Mucosa of rectum (tissue), 2 donors: ENCODE measurements around the gene P2RX1.
"Not testable (repeated sequence)": the region's sequence is repeated elsewhere in the genome, so short reads cannot be mapped to it uniquely, and the experiment has no call there.

Experiments
- H3K27ac ChIP-seq, 2 donors: one replicate each; pipeline ENCODE4 v1.7.0; 2013; ENCODE audit warnings: inconsistent platforms in 2 of 2, low read depth in 2 of 2, low read length in 2 of 2
- H3K27me3 ChIP-seq, 2 donors: one replicate each; pipeline ENCODE4 v1.7.0; 2013; ENCODE audit warnings: low read length in 2 of 2; ENCODE audit not compliant: control insufficient read depth in 2 of 2, insufficient read depth in 2 of 2
- H3K36me3 ChIP-seq, 2 donors: one replicate each; pipeline ENCODE4 v1.7.0; 2013; ENCODE audit warnings: low read length in 2 of 2; ENCODE audit not compliant: control insufficient read depth in 2 of 2, insufficient read depth in 2 of 2
- H3K4me1 ChIP-seq, 2 donors: one replicate each; pipeline ENCODE4 v1.7.0; 2013; ENCODE audit warnings: low read length in 2 of 2, mild to moderate bottlenecking in 1 of 2; ENCODE audit not compliant: control insufficient read depth in 2 of 2, insufficient read depth in 2 of 2
- H3K4me3 ChIP-seq, 2 donors: one replicate each; pipeline ENCODE4 v1.7.0; 2013; ENCODE audit warnings: low read length in 2 of 2
- H3K9ac ChIP-seq, 2 donors: one replicate each; pipeline ENCODE4 v1.7.0; 2013; ENCODE audit warnings: low read length in 2 of 2, low read depth in 1 of 2, mild to moderate bottlenecking in 1 of 2
- H3K9me3 ChIP-seq, 2 donors: one replicate each; pipeline ENCODE4 v1.7.0; 2013; ENCODE audit warnings: low read length in 2 of 2; ENCODE audit not compliant: control insufficient read depth in 2 of 2
- donor health status: healthy.
- donor health status: Normal muscosa, but diverticular disease.

P2RX1 gene

DNA sequence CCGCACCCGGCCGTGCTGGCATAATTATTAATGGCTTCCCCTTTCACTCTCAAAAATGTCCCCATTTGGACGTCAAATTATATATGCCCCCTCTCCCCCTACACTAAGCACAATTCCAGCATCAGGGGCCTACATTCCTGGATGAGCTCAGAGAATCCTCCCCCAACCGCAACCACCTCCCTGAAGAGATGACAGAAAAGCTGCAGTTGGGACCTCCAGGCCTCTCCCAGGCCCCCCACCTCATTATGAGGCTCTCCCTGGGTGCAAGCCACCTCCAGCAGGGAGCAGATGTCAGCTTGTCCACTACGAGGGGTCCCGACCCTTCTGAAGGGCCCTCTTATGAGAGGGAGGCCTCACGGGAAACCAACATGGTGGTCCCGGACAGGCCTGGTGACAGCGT lies 51.7 kb downstream of the P2RX1 start:
- H3K36me3 ChIP-seq: peaks cover 0 to 9% of the 10 kb centered on the region in 2 donors
- no peak overlapping the region for H3K27ac ChIP-seq
- H3K9ac ChIP-seq: no peak overlapping the region
- no peak overlapping the region for H3K4me3 ChIP-seq
- no peaks in the 10 kb centered on the region for H3K4me1 ChIP-seq
- H3K9me3 ChIP-seq: no peaks in the 10 kb centered on the region
- no peaks in the 10 kb centered on the region for H3K27me3 ChIP-seq

DNA sequence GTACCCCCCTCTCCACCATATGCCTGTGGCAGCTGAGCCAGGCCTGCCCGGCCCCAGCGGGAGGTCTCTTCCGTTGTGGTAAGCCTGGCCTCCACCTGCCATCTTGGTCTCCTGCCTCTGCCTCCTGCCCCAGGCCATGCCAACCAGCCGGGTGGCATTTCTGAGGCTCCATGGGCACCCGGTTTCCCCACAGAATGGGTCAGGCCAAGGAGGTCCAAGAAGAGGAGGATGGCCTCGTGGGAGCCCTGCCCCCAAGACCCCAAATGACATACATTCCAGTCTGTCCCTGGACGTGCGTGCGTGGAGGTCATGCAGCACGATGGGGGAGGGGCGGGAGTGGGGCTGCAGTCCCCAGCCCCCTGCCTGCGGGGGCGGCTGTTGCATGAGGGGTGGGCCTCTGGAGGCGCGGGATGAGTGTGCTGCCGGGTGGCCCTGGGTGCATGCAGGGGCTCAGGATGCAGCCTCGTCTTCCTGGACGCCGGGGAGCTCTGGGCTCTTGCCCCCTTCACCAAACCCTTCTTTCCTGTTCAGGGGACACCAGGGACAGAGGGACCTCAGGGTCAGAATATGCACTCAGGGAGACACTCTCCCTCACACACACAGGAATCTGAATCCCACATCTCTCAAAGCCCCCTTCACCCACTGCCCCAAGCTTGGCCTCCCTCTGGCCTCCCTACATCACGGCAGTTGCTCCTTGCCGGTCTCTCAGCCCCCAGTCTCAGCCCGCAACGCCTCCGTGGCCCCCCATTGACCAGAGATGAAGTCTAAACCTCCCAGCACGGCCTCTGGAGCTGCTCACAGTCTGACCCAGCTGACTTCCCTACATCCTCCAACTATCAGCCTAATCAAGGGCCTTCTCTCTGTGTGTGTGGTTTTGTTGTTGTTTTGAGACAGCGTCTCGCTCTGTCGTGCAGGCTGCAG lies 54.2 kb downstream of the P2RX1 start:
- no peaks in the 10 kb centered on the region for H3K27me3 ChIP-seq
- H3K9me3 ChIP-seq: no peaks in the 10 kb centered on the region
- H3K4me3 ChIP-seq: no peak overlapping the region
- no peak overlapping the region for H3K9ac ChIP-seq
- H3K4me1 ChIP-seq: no peaks in the 10 kb centered on the region
- H3K36me3 ChIP-seq: peaks cover 0 to 7% of the 10 kb centered on the region in 2 donors
- H3K27ac ChIP-seq: no peak overlapping the region

DNA sequence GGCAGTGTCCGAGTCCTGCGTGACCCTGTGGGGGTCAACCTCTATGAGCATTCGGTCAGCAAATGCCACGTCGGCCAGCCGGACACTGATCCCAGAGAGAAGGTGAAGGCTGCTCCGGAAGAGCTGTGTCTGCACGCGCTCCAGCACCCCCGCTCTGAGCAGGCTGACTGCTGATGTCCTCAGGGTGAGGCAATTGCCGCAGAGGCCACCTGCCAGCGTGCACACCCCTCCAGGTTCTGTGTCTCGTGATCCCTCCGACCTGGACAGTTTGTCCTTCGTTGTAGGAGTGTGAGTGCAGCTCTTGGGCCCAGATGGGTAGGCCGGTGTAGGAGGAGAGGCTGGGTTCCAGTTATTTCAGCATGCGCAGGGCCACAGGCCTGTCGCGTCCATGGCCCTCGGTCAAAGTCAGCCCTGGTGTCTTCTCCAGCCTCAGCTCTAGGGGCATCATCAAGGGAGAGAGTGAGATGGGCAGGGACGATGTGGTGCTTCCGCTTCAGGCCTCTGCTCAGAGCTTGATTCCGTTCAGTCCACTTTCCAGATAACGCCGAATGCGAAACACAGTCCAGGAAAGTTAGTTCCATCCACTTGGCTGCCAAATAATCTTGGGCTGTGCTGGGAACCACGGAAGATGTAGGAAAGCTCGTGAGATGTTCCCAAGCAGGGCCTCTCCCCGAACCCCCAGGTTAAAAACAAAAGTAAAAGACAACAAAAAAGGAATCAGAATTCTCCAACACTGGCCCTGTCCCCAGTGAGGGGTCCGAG lies 55.1 kb downstream of the P2RX1 start:
- H3K9me3 ChIP-seq: no peaks in the 10 kb centered on the region
- H3K9ac ChIP-seq: no peak overlapping the region
- no peaks in the 10 kb centered on the region for H3K4me1 ChIP-seq
- H3K27me3 ChIP-seq: no peaks in the 10 kb centered on the region
- peaks cover 0 to 7% of the 10 kb centered on the region in 2 donors for H3K36me3 ChIP-seq
- no peak overlapping the region for H3K27ac ChIP-seq
- no peak overlapping the region for H3K4me3 ChIP-seq

DNA sequence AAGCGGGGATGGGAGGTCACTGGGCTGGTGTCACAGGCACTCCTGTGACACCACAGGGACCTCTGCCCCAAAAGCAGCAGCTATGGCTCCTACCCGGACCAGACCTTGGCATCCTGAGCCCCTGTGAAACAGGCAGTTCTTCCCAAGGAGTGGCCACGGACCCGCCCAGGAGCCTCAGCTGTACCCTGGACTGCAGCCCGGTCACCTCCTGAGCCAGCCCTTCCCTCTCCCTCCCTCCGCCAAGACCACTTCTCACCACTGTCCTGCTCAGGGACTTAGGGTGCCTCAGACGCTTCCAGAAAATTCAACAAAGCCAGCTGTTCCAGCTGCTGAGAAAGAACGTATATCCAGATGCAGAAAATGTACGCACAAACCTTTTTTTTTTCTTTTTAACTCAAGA lies 56.3 kb downstream of the P2RX1 start:
- no peak overlapping the region for H3K4me3 ChIP-seq
- peaks cover 0 to 7% of the 10 kb centered on the region in 2 donors for H3K36me3 ChIP-seq
- no peak overlapping the region for H3K27ac ChIP-seq
- no peaks in the 10 kb centered on the region for H3K9me3 ChIP-seq
- no peaks in the 10 kb centered on the region for H3K4me1 ChIP-seq
- no peak overlapping the region for H3K9ac ChIP-seq
- H3K27me3 ChIP-seq: no peaks in the 10 kb centered on the region

DNA sequence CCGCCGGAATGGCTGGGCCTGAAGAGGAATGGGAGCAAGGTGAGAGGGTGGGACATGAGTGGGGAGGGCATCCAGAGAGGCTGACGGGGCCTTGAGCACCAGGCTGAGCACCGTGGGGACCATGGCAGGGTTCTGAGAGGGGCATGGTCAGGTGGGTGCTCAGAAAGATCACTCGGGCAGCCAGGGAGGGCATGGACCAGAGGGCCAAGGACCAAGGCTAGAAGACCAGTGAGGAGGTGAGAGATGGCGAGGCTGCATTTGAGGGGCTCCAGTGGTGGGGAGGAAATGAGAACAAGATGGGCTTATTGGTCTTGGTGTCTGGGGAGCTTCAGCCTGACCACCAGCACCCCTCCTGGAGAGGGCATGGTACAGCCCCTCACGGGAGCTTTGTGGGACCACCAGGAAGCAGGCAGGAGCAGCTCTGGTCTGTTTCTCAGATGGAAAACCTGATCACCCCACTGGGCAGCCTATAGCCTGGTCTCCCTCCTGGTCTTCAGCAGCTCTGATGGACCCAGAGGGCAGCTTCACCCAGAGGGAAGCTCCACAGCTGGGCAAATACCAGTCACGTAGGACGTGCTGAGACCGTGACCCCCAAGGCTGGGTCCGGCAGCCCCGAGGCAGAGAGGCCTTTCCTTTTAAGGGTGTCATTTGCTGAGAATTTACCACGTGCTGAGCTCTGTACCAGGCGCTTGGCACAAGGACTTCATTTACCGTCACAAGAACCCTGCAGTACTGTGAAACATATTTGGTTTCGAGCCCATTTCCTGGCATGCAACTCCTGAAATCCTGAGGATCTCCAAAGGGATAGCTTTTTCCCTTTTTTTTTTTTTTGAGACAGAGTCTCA lies 58.8 kb downstream of the P2RX1 start:
- H3K9ac ChIP-seq: no peak overlapping the region
- H3K4me3 ChIP-seq: no peak overlapping the region
- H3K36me3 ChIP-seq: peaks cover 0 to 7% of the 10 kb centered on the region in 2 donors
- H3K27ac ChIP-seq: no peak overlapping the region
- H3K4me1 ChIP-seq: no peaks in the 10 kb centered on the region
- H3K9me3 ChIP-seq: no peaks in the 10 kb centered on the region
- no peaks in the 10 kb centered on the region for H3K27me3 ChIP-seq

DNA sequence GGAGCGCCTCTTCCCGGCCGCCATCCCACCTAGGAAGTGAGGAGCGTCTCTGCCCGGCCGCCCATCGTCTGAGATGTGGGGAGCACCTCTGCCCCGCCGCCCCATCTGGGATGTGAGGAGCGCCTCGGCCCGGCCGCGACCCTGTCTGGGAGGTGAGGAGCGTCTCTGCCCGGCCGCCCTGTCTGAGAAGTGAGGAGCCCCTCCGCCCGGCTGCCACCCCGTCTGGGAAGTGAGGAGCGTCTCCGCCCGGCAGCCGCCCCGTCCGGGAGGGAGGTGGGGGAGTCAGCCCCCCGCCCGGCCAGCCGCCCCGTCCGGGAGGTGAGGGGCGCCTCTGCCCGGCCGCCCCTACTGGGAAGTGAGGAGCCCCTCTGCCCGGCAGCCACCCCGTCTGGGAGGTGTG lies 62.1 kb downstream of the P2RX1 start:
- H3K27ac ChIP-seq, H3K4me1 ChIP-seq, H3K36me3 ChIP-seq, H3K9me3 ChIP-seq, H3K4me3 ChIP-seq, H3K27me3 ChIP-seq, H3K9ac ChIP-seq: not testable (repeated sequence)

DNA sequence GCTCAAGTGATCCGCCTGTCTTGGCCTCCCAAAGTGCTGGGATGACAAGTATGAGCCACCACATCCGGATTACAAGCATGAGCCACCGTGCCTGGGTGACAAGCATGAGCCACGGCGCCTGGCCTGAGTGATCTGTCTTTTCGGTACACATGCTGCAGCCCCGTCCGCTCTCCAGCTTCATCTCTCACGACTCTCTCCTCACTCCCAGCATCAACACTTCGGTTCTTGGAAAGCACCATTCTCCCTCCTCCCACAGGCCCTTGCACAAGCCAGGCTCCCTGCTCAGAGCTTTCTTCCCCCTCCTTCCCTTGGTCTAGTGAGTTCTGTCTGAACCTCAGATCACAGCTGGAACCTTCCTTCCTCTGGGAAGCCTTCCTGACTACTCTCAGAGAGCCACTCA lies 63.7 kb downstream of the P2RX1 start:
- no peak overlapping the region for H3K27ac ChIP-seq
- H3K36me3 ChIP-seq: no peaks in the 10 kb centered on the region
- no peaks in the 10 kb centered on the region for H3K27me3 ChIP-seq
- H3K4me1 ChIP-seq: no peaks in the 10 kb centered on the region
- no peak overlapping the region for H3K4me3 ChIP-seq
- no peak overlapping the region for H3K9ac ChIP-seq
- H3K9me3 ChIP-seq: no peaks in the 10 kb centered on the region

DNA sequence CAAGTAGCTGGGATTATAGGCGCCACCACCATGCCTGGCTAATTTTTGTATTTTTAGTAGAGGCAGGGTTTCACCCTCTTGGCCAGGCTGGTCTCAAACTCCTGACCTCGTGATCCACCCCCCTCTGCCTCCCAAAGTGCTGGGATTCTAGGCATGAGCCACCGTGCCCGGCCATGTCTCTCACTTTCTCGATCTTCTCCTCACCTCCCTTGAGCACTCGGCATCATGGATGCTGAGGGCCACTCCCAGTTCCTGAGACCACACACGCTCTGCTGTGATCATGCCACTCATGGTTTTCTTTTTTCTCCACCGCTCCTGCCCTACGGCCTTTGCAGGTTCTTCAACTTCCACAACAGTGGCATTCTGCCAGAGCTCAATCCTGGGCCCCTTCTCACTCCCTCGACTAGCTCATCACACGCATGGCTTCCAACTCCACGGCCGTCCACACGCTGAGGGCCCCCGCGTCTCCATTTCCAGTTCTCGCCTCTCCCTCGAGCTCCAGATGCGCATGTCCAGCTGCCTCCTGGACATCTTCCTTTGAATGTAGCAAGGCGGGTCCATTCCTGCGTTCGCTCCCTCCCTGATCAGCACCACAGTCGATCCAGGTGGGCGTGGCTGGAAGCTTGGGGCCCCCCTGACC lies 64.7 kb downstream of the P2RX1 start:
- Histone ChIP-seq H3K9me3 (no peaks in the 10 kb centered on the region), H3K27me3 (no peaks in the 10 kb centered on the region), H3K4me1 (no peaks in the 10 kb centered on the region), H3K27ac (no peak overlapping the region), H3K4me3 (no peak overlapping the region), H3K36me3 (no peaks in the 10 kb centered on the region), H3K9ac (no peak overlapping the region)

DNA sequence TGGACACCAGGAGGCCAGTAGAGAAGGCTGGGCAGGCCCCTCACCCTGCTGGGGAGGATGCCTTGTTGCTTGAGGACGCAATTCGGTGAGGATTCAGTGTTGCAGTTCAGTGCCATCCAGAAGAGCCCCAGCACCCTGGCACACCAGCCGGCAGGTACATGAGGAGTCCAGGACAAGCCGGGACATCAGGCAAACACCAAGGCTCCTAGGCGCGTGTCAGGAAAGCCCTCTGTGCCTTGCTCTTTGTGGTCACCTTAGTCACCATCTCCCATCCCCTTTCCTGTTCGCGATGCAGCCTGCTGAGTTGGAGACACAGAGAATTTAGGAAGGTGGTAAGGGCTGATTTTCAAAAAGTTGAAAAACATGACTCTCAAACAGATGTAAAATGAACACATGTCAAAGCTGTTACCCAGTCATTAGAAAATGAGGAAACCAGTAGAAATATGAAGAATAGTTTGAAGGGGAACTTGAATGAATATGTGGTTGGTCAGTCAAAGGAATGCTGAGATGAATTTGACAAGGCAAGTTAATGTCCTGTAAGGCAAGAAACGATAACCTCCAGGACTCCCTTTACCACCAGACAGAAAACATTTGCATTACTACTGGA lies 67.9 kb downstream of the P2RX1 start:
- H3K27me3 ChIP-seq: no peaks in the 10 kb centered on the region
- no peaks in the 10 kb centered on the region for H3K9me3 ChIP-seq
- H3K4me1 ChIP-seq: peaks cover 0 to 6% of the 10 kb centered on the region in 2 donors

More for the DNA sequence above, 67.9 kb downstream of the P2RX1 start:
- H3K4me3 ChIP-seq: no peak overlapping the region
- no peaks in the 10 kb centered on the region for H3K36me3 ChIP-seq
- no peak overlapping the region for H3K9ac ChIP-seq
- no peak overlapping the region for H3K27ac ChIP-seq
